K562 (cell line): Measurements from ENCODE around the gene DPP10. TPM values are rescaled to one million over a fixed set of nuclear protein-coding genes. Genes with fewer than 3 reads are reported as not detected.

Source experiments
- ATAC-seq: fragments of 200-7000 bp; cut with Tn5 transposase; 3 replicates; pipeline ENCODE4 v1.9.1; 2020; ENCODE audit warnings: moderate library complexity
- BruUV-seq: library from RNA; stranded (reverse); fragments of 400-500 nt; replicated peaks from 2 replicates; lab custom pipeline; 2021; lab: Mats Ljungman, UMichigan
- CTCF ChIA-PET: fragments of 300-600 bp; formaldehyde crosslinking; extraction: SDS; loops from one replicate; lab custom pipeline; 2021; ENCODE audit warnings: low intra/inter-chr PET ratio; lab: Yijun Ruan, JAX
- POLR2A ChIA-PET: fragments of 300-600, 350-650 bp; sonication (Branson Sonifier 250); formaldehyde crosslinking; extraction: SDS; loops from one replicate; lab custom pipeline; 2021; ENCODE audit warnings: antibody characterized with exemption, inconsistent platforms; lab: Yijun Ruan, JAX
- DNase-seq, 4 experiments: peaks; one replicate each; pipeline versions ENCODE4 v3.0.0 to v3.0.0-alpha.2; 2011 to 2018; ENCODE audit warnings: low spot score in 3 of 4, mixed read lengths in 3 of 4; ENCODE audit errors: extremely low read depth in 1 of 4
- FAIRE-seq: peaks from 2 replicates; lab custom pipeline; 2011; peaks lifted over from hg19 to GRCh38; lab: Jason Lieb, UNC
- H2AFZ ChIP-seq: 2 replicates; pipeline ENCODE4 v1.6.0; 2011; ENCODE audit warnings: low read depth, low read length, control low read depth, inconsistent platforms
- H3K27ac ChIP-seq: fragments of 200-600 bp; 3 replicates; pipeline ENCODE4 v1.8.0; 2011; ENCODE audit warnings: low read depth, mild to moderate bottlenecking, control low read depth, inconsistent platforms, low read length, moderate library complexity, mixed read lengths; ENCODE audit errors: extremely low read depth
- H3K27me3 ChIP-seq, 2 experiments: fragments of 300-600 bp in 1 of 2; 2 replicates in 1 of 2; 3 replicates in 1 of 2; pipeline versions ENCODE4 v1.6.0 to v1.8.0; 2011; ENCODE audit warnings: inconsistent platforms in 2 of 2, low read length in 2 of 2, mild to moderate bottlenecking in 1 of 2, mixed read lengths in 1 of 2, moderate library complexity in 1 of 2; ENCODE audit not compliant: control insufficient read depth in 2 of 2, insufficient read depth in 2 of 2
- H3K36me3 ChIP-seq: fragments of 300-600 bp; 3 replicates; pipeline ENCODE4 v1.8.0; 2011; ENCODE audit warnings: mild to moderate bottlenecking, low read length, inconsistent platforms; ENCODE audit not compliant: control insufficient read depth, insufficient read depth
- H3K4me1 ChIP-seq, 2 experiments: fragments of 200-600 bp in 1 of 2; replicated peaks in 1 of 2; 2 replicates in 1 of 2; 3 replicates in 1 of 2; pipeline versions ENCODE4 v1.5.1 to v1.8.0; 2011; ENCODE audit warnings: inconsistent platforms in 2 of 2, low read length in 2 of 2, mild to moderate bottlenecking in 1 of 2, mixed read lengths in 1 of 2, moderate library complexity in 1 of 2; ENCODE audit not compliant: control insufficient read depth in 2 of 2, insufficient read depth in 2 of 2
- H3K4me2 ChIP-seq: 2 replicates; pipeline ENCODE4 v1.6.1; 2011; ENCODE audit warnings: low read length, control low read depth, inconsistent platforms, mixed read lengths; ENCODE audit not compliant: insufficient read depth
- H3K4me3 ChIP-seq: fragments of 200-600 bp; sonication (generic), shearing (Covaris generic); 2 replicates; pipeline ENCODE4 v1.5.1; 2016; ENCODE audit warnings: control low read depth, inconsistent platforms
- H3K79me2 ChIP-seq: fragments of 200-600 bp; 3 replicates; pipeline ENCODE4 v1.8.0; 2011; ENCODE audit warnings: low read length, inconsistent platforms; ENCODE audit not compliant: control insufficient read depth, insufficient read depth
- H3K9ac ChIP-seq, 2 experiments: 2 replicates each; pipeline versions ENCODE4 v1.6.0 to v1.6.1; 2011; ENCODE audit warnings: low read depth in 2 of 2, low read length in 2 of 2, control low read depth in 1 of 2, inconsistent platforms in 1 of 2, mild to moderate bottlenecking in 1 of 2, mixed read lengths in 1 of 2; ENCODE audit not compliant: insufficient read depth in 1 of 2
- H3K9me1 ChIP-seq: one replicate; pipeline ENCODE4 v1.6.0; 2011; ENCODE audit warnings: inconsistent platforms, mild to moderate bottlenecking, low read length, moderate library complexity; ENCODE audit not compliant: control insufficient read depth, insufficient read depth
- H3K9me3 ChIP-seq: replicated peaks from 2 replicates; pipeline ENCODE4 v1.5.1; 2011; ENCODE audit warnings: low read depth, low read length, inconsistent platforms; ENCODE audit not compliant: control insufficient read depth, insufficient read depth
- H4K20me1 ChIP-seq: replicated peaks from 2 replicates; pipeline ENCODE4 v1.6.1; 2011; ENCODE audit warnings: low read length, inconsistent platforms, mixed read lengths; ENCODE audit not compliant: control insufficient read depth, insufficient read depth
- CHD4 ChIP-seq: fragments of 200-600 bp; sonication (generic); IDR thresholded peaks from 3 replicates; pipeline ENCODE4 v1.6.1; 2012; ENCODE audit warnings: low read depth, mild to moderate bottlenecking, mixed read lengths, low read length, inconsistent platforms; ENCODE audit not compliant: insufficient read depth, insufficient replicate concordance, poor library complexity, severe bottlenecking
- COPS2 ChIP-seq: fragments of 450-650 bp; conservative IDR thresholded peaks from 2 replicates; pipeline ENCODE4 v1.6.1; 2016; ENCODE audit warnings: mild to moderate bottlenecking, moderate library complexity
- FOXK2 ChIP-seq, 2 experiments: fragments of 450-650 bp; IDR thresholded peaks in 1 of 2; conservative IDR thresholded peaks in 1 of 2; 2 replicates each; pipeline ENCODE4 v1.6.1; 2016; ENCODE audit warnings: low read depth in 2 of 2, mild to moderate bottlenecking in 1 of 2
- JUNB ChIP-seq: fragments of 450-650 bp; formaldehyde crosslinking; conservative IDR thresholded peaks from 2 replicates; pipeline ENCODE4 v1.4.0; 2020; ENCODE audit warnings: mild to moderate bottlenecking
- PHF21A ChIP-seq: fragments of 450-650 bp; IDR thresholded peaks from 2 replicates; pipeline ENCODE4 v1.6.1; 2017; ENCODE audit warnings: low read depth, borderline replicate concordance
- PYGO2 ChIP-seq: fragments of 450-650 bp; IDR thresholded peaks from 2 replicates; pipeline ENCODE4 v1.6.1; 2016; ENCODE audit warnings: mild to moderate bottlenecking, missing genetic modification characterization, moderate library complexity, missing compliant biosample characterization
- RAD21 ChIP-seq, 2 experiments: fragments of 250-450 bp in 1 of 2; fragments of 450-650 bp in 1 of 2; sonication (Bioruptor Pico) in 1 of 2; formaldehyde crosslinking in 1 of 2; IDR thresholded peaks in 1 of 2; conservative IDR thresholded peaks in 1 of 2; 2 replicates each; pipeline versions ENCODE4 v1.4.0 to v1.8.0; 2020 to 2022; ENCODE audit warnings: mild to moderate bottlenecking in 2 of 2, moderate library complexity in 1 of 2
- TEAD4 ChIP-seq, 2 experiments: sonication (generic) in 1 of 2; formaldehyde crosslinking in 1 of 2; IDR thresholded peaks; 2 replicates each; pipeline versions ENCODE4 v1.6.1 to v1.8.0; 2012 to 2022; ENCODE audit warnings: borderline replicate concordance in 1 of 2, inconsistent platforms in 1 of 2, low read length in 1 of 2, mild to moderate bottlenecking in 1 of 2, missing genetic modification reagents in 1 of 2
- ZNF512 ChIP-seq: IDR thresholded peaks from 2 replicates; pipeline ENCODE4 v1.6.1; 2016; ENCODE audit warnings: missing genetic modification characterization, missing compliant biosample characterization
- WGBS: fragments of 100-300 bp; shearing (Covaris generic); methylation state at CpG from one replicate; pipeline ENCODE4 v1.1.6; 2016; ENCODE audit warnings: low coverage, mixed read lengths; ENCODE audit not compliant: insufficient coverage; ENCODE audit errors: missing lambda C conversion rate; 5-methylcytosine and 5-hydroxymethylcytosine counted together
- in situ Hi-C: fragments of 300-500 bp; cut with MboI; formaldehyde crosslinking; loops from 4 replicates; pipeline ENCODE4 v1.15.0; 2018; ENCODE audit warnings: inconsistent platforms, mixed read lengths
- intact Hi-C: fragments of 100-400 bp; cut with micrococcal nuclease; formaldehyde crosslinking; loops from 2 replicates; pipeline ENCODE4 v1.14.2; 2022
- polyA plus RNA-seq, 8 experiments: library from polyadenylated mRNA; depleted of rRNA in 4 of 8; stranded (reverse) in 5 of 8; unstranded in 3 of 8; fragments of >200 nt; fragmentation: Nextera tagmentation in 2 of 8; fragmentation: Illumina TruSeq in 1 of 8; extraction: Ambion mirVana in 2 of 8; extraction: Trizol in 1 of 8; gene quantifications; 2 replicates each; pipeline versions ENCODE4 v1.2.1 to v1.2.3, GENCODE V29; 2011 to 2014; ENCODE audit warnings: inconsistent platforms in 1 of 8, missing spikeins in 1 of 8
- total RNA-seq, 7 experiments: library from RNA; depleted of rRNA in 6 of 7; stranded (reverse); fragments of >200 nt in 6 of 7; fragmentation: Illumina TruSeq in 2 of 7; extraction: Trizol in 2 of 7; gene quantifications; 2 replicates each; pipeline versions ENCODE4 v1.2.1 to v1.2.3, GENCODE V29; 2011 to 2021; ENCODE audit warnings: low replicate concordance in 1 of 7
- TF ChIP-seq, protein P1 (sequence below), 2 experiments: fragments of 250-450 bp in 1 of 2; fragments of 450-650 bp in 1 of 2; sonication (Bioruptor Pico) in 1 of 2; IDR thresholded peaks; 2 replicates each; pipeline versions ENCODE4 v1.6.1 to v1.8.0; 2016 to 2021; ENCODE audit warnings: mild to moderate bottlenecking in 2 of 2, moderate library complexity in 2 of 2, missing compliant biosample characterization in 1 of 2, missing genetic modification characterization in 1 of 2
- TF ChIP-seq, protein P2 (sequence below): sonication (generic); formaldehyde crosslinking; IDR thresholded peaks from 2 replicates; pipeline ENCODE4 v1.8.0; 2022; ENCODE audit warnings: mild to moderate bottlenecking, missing genetic modification reagents

The DPP10 gene
- total and polyA plus RNA-seq, 9 of the 15 experiments (the other 6 are each of a cell fraction or from before 2014, with no cell fraction given): not detected

- ChIA-PET CTCF (no interaction called here), POLR2A (no interaction called here)
- no peak overlapping the region for H2AFZ ChIP-seq
- no peak overlapping the region for H3K4me2 ChIP-seq
- no peak overlapping the region for H3K27ac ChIP-seq
- DNase-seq (no peak), ATAC-seq (no peak), FAIRE-seq (no peak)
- H3K9ac ChIP-seq: no peak overlapping the region
- TF ChIP-seq, protein P1, sequence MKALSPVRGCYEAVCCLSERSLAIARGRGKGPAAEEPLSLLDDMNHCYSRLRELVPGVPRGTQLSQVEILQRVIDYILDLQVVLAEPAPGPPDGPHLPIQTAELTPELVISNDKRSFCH (CRISPR knock-in tag; IDR thresholded peaks at IDR 0.05): no peak
- TF ChIP-seq, protein P1 (tag; IDR thresholded peaks at IDR 0.05): no peak
- TF ChIP-seq PYGO2 (tag) (no peak), RAD21 (CRISPR knock-in tag; conservative IDR thresholded peaks at IDR 0.05 in 1 of 2, IDR thresholded peaks at IDR 0.05 in 1 of 2) (no peak), JUNB (CRISPR knock-in tag) (no peak), FOXK2 (conservative IDR thresholded peaks at IDR 0.05 in 1 of 2, IDR thresholded peaks at IDR 0.05 in 1 of 2; ENCODE audit: low read depth in 2 of 2) (no peak), TEAD4 (IDR thresholded peaks at IDR 0.05; ENCODE audit: low read length) (no peak), TEAD4 (CRISPR knock-in tag; IDR thresholded peaks at IDR 0.05; ENCODE audit: borderline replicate concordance) (no peak), COPS2 (no peak), PHF21A (no peak), ZNF512 (tag) (no peak), CHD4 (no peak)
- TF ChIP-seq, protein P2, sequence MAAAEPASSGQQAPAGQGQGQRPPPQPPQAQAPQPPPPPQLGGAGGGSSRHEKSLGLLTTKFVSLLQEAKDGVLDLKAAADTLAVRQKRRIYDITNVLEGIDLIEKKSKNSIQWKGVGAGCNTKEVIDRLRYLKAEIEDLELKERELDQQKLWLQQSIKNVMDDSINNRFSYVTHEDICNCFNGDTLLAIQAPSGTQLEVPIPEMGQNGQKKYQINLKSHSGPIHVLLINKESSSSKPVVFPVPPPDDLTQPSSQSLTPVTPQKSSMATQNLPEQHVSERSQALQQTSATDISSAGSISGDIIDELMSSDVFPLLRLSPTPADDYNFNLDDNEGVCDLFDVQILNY (CRISPR knock-in tag): no peak
- in situ Hi-C loops: no loop called here
- H3K4me3 ChIP-seq: no peak overlapping the region
- H3K27me3 ChIP-seq: no peaks in the 10 kb centered on the region
- no peaks in the 10 kb centered on the region for H3K36me3 ChIP-seq
- 0% methylated on average over 3 of the region's 3 CpGs for WGBS
- no TSS peak for BruUV-seq
- H3K9me1 ChIP-seq: no peaks in the 10 kb centered on the region
- H3K79me2 ChIP-seq: no peaks in the 10 kb centered on the region
- H4K20me1 ChIP-seq: no peaks in the 10 kb centered on the region
- H3K4me1 ChIP-seq: no peaks in the 10 kb centered on the region
- intact Hi-C loops: no loop called here
- no peaks in the 10 kb centered on the region for H3K9me3 ChIP-seq
Measured at GRCh38 chr2:115842306-115842705, 1399.9 kb downstream of the DPP10 start.
